Lung microvascular endothelial cell (primary cell): Measurements from ENCODE around the gene PIK3C2A. TPM values are rescaled to one million over a fixed set of nuclear protein-coding genes. Genes with fewer than 3 reads are reported as not detected.
"Not testable (repeated sequence)": the region's sequence is repeated elsewhere in the genome, so short reads cannot be mapped to it uniquely, and the experiment has no call there.

Experiments
- DNase-seq, 2 donors: peaks; one replicate each; pipeline versions ENCODE4 v3.0.0 to v3.0.0-alpha.2; 2010; ENCODE audit warnings: low read depth in 2 of 2
- total RNA-seq: library from RNA; depleted of rRNA; stranded (reverse); fragments of >200 nt; gene quantifications from 2 replicates; pipeline ENCODE4 v1.2.1, GENCODE V29; 2014

The PIK3C2A gene
- 29.8 and 35.5 TPM in 2 replicates for total RNA-seq

GRCh38 chr11:17207317-17208256, at the start of gene PIK3C2A:
Gene PIK3C2A (minus strand): TSS chr11:17207986. CDS start chr11:17169741, 38,245 bp downstream.
- DNase-seq: peak; percentile 95 to 96

GRCh38 chr11:17257196-17257595, 49.4 kb upstream of the PIK3C2A start:
- DNase-seq: peak in 1 of 2 donors; percentile 15

DNA sequence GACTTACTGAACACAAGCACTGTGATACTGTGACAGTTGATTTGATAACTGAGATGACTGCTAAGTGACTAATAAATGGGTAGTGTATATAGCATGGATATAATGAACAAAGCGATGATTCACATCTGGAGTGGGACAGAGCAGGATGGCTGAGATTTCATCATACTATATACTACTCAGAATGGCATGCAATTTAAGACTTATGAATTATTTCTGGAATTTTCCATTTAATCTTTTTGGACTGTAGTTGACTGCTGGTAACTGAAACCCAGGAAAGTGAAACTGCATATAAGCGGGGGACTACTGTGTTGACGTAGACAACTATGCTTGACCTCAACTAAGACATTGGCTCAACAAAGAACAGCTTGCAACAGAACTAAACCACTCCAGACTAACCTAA, 48.7 kb upstream of the PIK3C2A start:
- peak in 1 of 2 donors; percentile 65 for DNase-seq

GRCh38 chr11:17252704-17253103, 44.9 kb upstream of the PIK3C2A start:
- DNase-seq: no peak

DNA sequence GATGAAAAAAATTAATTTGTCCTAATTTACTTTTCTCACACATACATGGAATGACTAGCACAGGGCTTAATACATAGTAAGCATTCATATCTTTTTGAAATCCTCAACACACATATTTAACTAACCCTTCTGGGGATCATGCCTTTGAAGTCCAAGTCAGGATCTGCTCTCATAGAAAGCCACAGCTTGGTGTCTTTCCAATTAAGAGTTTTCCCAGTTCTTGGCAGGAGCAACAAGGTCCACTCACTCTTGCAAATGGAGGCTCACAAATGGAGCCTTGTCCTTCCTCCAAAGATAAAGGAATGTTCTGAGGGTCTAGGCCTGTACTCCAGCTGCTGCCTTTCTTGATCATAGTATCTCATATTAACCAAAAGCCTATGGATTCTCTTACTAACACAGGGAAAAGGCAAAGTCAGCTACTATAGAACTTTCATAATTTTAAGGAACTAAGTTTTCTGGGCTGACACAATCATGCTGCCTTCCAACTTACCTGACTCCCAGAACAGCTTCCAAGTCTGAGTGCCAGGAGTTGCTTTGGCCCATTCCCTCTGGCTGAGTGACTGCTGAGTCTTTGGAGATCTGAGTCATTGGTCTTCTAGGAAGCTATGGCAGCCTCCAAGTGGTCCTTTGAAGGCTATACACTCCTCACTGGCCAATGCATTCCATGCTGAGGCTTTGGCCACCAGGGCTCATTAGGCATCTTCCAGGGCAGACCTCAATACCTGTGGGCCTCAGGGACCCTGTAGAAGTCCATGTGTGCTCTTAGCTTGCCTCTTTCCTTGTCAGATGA, 43.0 kb upstream of the PIK3C2A start:
- no peak for DNase-seq

DNA sequence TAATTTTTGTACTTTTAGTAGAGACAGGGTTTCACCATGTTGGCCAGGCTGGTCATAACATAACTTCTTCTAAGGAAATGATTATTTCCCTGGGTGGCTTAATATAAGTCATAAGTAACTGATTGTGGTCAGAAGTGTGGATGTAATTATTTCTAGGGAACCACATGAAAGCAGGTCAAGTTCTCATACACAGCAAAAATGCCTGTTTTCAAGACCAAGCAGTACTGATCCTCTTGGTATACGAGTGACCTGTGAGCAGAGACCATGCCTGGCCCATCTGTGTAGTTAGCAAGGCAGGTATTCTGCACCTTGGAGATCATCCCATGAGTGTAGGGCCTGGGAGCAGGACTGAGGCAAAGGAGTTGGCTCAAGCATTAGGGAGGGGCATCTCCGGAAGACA, 36.3 kb upstream of the PIK3C2A start:
- DNase-seq: no peak

DNA sequence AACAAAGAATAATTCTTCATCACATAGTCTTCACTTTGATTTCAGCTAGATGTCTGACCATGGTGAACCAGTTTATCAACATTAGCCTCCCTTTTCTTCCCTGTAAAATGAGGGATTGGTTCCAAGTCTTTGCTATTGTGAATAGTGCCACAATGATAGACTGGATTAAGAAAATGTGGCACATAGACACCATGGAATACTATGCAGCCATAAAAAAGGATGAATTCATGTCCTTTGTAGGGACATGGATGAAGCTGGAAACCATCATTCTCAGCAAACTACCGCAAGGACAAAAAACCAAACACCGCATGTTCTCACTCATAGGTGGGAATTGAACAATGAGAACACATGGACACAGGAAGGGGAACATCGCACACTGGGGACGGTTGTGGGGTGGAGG, 35.2 kb upstream of the PIK3C2A start:
- DNase-seq: not testable (repeated sequence)

DNA sequence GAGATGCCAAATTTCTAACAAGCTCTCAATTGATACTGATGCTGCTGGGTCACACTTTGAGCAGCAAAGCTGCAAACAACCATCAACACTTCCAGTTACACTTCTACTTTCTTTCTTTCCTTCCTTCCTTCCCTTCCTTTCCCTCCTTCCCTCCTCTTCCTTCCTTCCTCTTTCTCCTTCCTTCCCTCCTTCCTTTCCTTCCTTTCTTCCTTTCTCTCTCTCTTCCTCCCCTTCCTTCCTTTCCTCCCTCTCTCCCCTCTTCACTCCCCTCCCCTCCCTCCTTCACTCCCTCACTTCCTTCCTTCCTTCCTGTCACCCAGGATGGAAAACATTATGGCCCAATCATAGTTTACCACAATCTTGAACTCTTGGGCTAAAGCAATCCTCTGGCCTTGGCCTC, 33.0 kb upstream of the PIK3C2A start:
- DNase-seq: no peak

- DNase-seq: not testable (repeated sequence)
Measured at GRCh38 chr11:17239927-17240326, 32.1 kb upstream of the PIK3C2A start.

GRCh38 chr11:17238377-17238776, 30.6 kb upstream of the PIK3C2A start:
- DNase-seq: no peak

- no peak for DNase-seq
Measured at GRCh38 chr11:17233101-17233500, 25.3 kb upstream of the PIK3C2A start.

DNA sequence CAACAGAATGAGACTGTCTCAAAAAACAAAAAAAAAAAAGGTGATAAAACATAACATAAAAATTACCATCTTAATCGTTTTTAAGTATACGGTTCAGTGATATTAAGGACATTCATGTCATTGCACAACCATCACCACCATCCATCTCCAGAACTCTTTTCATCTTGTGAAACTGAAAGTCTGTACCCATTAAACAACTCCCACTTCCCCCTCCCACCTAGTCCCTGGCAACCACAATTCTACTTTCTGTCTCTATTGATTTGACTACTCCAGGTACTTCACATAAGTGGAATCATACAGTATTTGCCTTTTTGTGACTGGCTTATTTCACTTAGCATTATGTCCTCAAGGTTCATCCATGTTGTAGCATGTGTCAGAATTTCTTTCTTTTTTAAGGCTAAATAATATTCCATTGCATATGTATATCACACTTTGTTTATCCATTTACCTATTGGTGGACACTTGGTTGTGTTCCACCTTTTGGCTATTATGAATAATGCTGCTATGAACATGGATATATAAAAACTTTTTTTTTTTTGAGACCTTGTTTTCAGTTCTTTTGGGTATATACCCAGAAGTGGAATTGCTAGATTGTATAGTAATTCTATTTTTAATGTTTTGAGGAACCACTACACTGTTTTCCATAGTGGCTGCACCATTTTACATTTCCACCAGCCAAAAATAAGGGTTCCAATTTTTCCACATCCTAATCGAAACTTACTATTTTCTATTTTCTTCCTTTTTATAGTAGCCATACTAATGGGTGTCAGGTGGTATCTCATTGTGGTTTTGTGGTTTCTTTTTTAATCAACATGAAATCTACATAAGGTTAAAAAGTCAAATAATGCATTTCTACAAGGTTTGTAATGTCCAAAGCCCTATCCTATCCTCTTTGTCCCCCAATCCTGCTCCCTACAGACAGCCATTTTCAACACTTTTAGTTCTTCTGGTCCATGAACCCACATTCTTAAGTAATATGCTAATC, 23.4 kb upstream of the PIK3C2A start:
- no peak for DNase-seq

GRCh38 chr11:17229481-17230152, 21.8 kb upstream of the PIK3C2A start:
- peak in 1 of 2 donors; percentile 8 for DNase-seq

GRCh38 chr11:17228186-17228925, 20.6 kb upstream of the PIK3C2A start:
- DNase-seq: not testable (repeated sequence)

DNA sequence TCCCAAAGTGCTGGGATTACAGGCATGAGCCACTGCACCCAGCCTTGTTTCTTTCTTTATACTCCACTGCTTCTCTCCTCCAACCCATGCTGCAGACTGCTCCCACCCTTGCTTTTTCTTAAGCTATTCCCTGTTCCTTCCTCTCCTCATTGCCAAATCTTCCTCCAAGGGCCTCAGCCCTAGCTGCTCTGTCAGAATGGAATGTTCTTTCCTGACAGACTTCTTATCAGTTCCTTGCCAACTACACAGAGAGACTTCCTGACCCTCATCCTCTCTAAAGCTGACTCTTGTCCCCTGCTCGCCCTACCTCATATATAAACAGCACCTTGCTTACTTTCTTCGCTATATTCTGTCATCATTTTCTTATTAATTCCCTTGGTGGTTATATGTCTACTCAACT, 16.9 kb upstream of the PIK3C2A start:
- DNase-seq: peak in 1 of 2 donors; percentile 50

GRCh38 chr11:17221968-17222367, 14.2 kb upstream of the PIK3C2A start:
- no peak for DNase-seq

DNA sequence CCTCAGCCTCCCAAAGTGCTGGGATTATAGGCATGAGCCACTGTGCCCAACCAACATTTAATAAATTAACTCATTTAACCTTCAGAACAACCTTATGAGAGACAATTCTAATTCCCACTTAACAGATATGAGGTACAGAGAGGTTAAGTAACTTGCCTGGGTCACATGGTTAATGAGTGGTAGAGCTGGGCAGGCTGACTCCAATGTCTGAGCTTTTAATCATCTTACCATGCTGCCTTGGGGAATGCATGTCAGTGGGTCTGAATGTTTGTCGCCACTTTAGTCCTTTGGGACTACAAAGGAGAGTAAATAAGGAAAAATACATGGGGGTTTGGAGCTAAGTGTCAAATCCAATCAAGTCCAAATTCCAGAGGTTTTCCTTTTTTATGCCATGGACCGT, 11.2 kb upstream of the PIK3C2A start:
- DNase-seq: no peak

- no peak for DNase-seq
Measured at GRCh38 chr11:17218403-17218802, 10.6 kb upstream of the PIK3C2A start.

DNA sequence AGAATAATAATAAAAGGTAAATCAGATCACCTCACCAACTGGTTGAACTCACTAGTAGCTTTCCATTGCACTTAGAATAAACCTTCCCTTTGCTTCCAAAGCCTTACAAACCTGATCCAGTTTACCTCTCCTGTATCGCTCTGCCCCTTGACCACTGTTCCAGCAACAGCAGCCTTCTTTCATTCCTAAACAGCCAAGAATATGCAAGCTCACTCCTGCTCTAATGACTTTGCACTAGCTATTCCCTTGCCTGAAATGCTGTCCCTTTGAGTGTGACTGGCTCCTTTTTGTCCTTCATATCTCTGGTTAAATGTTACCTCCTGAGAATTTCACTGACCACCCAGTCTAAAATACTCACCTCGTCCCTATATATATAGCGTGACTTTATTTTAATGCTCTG, 9.6 kb upstream of the PIK3C2A start:
- DNase-seq: no peak

DNA sequence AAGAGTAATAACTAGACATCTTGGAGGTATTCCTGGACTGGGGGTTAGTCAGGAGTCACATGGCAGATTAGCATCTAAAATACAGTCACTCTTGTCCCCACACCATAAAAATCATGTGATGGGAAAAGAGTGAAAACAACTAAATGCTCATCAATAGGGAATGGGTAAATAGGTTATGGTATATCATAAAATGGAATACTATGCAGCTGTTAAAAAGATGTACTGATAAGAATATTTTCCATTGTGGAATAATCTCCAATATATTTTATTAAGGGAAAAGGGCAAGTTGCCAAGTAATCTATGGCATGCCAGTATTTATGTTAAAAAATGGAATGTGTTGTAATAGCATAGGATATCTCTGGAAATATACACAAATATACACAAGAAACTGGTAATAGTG, 6.6 kb upstream of the PIK3C2A start:
- no peak for DNase-seq
